ENCODE data around the gene LIN9.
A peak's percentile ranks its signal among the peaks of the same experiment; 100 is the strongest.

The LIN9 gene

DNA sequence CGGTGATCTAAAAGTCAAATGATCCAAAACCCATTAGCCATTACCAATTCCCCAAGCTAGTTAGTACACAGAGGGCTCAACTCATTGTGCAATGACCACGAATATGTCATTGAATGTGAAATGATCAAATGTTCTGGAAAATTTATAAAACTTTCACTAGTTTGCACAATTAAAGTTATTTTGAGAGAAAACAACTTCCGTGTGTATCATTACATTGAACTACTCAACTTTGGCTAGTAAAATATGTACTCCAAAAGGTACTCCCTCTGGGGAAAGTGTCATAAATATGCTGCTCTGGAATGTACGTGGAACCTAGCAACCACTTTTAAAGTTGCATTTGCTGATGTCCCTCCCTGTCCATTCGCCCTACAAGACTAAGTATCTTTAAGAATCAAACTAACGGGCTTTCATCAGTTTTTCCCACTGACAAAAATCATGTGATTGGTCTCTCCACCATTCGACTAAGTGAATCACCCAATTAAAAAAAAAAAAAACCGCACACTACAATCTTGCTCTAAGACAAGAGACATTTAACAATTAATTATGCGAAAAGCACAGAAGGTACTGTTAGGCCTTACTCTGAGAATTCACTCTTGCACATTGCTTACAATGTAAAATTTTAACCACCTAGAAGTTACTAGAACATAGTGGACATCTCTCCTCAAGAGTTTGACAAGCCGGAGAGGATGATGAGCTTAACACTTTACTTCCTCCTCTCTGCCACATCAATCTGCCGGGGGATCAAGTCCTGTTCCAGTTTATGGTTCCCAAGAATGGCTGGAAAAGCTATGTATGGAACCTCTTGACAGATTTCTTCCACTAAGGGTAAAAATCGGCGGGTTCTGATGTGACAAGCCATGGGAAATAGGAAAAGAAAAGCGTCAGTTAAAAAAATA, 123.6 kb downstream of the LIN9 start:
- TF ChIP-seq ZNF384 (IDR thresholded peaks at IDR 0.05) (peak; percentile 78), FOXA1 (IDR thresholded peaks at IDR 0.05) (no peak), SUZ12 (IDR thresholded peaks at IDR 0.05) (no peak), BHLHE40 (IDR thresholded peaks at IDR 0.05; ENCODE audit: borderline replicate concordance) (no peak), FOXM1 (IDR thresholded peaks at IDR 0.05; ENCODE audit: borderline replicate concordance) (no peak), FOXK2 (IDR thresholded peaks at IDR 0.05) (no peak), ARNT (IDR thresholded peaks at IDR 0.05) (no peak), TARDBP (IDR thresholded peaks at IDR 0.05) (no peak), HDGF (IDR thresholded peaks at IDR 0.05; ENCODE audit: borderline replicate concordance) (no peak), L3MBTL2 (conservative IDR thresholded peaks at IDR 0.05) (no peak), NFRKB (IDR thresholded peaks at IDR 0.05) (no peak), CTBP1 (IDR thresholded peaks at IDR 0.05; ENCODE audit: borderline replicate concordance) (no peak)
- TF ChIP-seq, protein P1, sequence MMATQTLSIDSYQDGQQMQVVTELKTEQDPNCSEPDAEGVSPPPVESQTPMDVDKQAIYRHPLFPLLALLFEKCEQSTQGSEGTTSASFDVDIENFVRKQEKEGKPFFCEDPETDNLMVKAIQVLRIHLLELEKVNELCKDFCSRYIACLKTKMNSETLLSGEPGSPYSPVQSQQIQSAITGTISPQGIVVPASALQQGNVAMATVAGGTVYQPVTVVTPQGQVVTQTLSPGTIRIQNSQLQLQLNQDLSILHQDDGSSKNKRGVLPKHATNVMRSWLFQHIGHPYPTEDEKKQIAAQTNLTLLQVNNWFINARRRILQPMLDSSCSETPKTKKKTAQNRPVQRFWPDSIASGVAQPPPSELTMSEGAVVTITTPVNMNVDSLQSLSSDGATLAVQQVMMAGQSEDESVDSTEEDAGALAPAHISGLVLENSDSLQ (IDR thresholded peaks at IDR 0.05), result 0 out of 2 replicates have a peak, but pooled peaks have one; percentile 1
- no peak for DNase-seq (ENCODE audit: extremely low spot score)
- POLR2A ChIA-PET, result interaction anchor here (0.6 to 1.3 kb wide), 6 partner anchors 9 to 303 kb away, joined by 3 to 5 read pairs (median 4); partner anchors contain the start of genes H3-3A, LIN9 and TMEM63A
- CTCF ChIA-PET, result interaction anchor here (0.6 to 1.1 kb wide), 3 partner anchors 8 to 14 kb away, joined by 3 to 6 read pairs (median 5); no protein-coding TSS in a partner anchor

DNA sequence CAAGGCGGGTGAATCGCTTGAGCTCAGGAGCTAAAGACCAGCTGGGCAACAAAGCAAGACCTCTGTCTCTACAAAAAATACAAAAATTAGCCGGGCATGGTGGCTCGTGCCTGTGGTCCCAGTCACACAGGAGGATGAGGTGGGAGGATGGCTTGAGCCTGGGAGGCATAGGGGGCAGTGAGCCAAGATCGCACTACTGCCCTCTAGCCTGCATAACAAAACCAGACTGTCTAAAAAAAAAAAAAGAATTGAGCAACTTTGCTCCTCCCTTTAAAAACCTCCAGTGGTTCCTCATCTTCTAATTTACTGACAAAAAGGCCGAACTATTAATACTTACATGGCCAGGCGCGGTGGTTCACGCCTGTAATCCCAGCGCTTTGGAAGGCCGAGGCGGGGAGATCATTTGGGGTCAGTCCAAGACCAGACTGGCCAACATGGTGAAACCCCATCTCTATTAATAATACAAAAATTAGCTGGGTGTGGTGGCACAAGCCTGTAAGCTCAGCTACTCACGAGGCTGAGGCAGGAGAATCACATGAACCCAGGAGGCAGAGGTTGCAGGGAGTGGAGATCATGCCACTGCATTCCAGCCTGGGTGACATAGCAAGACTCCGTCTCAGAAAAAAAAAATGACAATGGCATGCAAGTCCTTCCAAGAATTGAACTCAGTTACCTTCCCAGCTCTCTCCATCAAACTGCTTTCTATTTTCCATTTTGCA, 126.8 kb downstream of the LIN9 start:
- CTCF ChIA-PET, result interaction anchor here (0.6 to 1.4 kb wide), 9 partner anchors 9 to 151 kb away, joined by 3 to 8 read pairs (median 4); no protein-coding TSS in a partner anchor
- POLR2A ChIA-PET, result interaction anchor here (0.8 kb wide), 1 partner anchor 99 kb away, joined by 3 read pairs; no protein-coding TSS in a partner anchor
- peak; percentile 39 for DNase-seq (ENCODE audit: extremely low spot score)
- TF ChIP-seq, protein P1 (IDR thresholded peaks at IDR 0.05), result no peak
- peak; percentile 98 for TF ChIP-seq ZNF384 (IDR thresholded peaks at IDR 0.05)

All from HEK293T (cell line).